GM19372 (cell line): ENCODE measurements around the gene S100A14.
A peak's percentile ranks its signal among the peaks of the same experiment; 100 is the strongest.

ENCODE experiments used
- ATAC-seq: cut with Tn5 transposase; IDR thresholded peaks from one replicate; pipeline ENCODE4 v1.9.1; 2021; ENCODE audit warnings: mild to moderate bottlenecking, low read depth, moderate library complexity; ENCODE audit not compliant: unreplicated experiment

The S100A14 gene

DNA sequence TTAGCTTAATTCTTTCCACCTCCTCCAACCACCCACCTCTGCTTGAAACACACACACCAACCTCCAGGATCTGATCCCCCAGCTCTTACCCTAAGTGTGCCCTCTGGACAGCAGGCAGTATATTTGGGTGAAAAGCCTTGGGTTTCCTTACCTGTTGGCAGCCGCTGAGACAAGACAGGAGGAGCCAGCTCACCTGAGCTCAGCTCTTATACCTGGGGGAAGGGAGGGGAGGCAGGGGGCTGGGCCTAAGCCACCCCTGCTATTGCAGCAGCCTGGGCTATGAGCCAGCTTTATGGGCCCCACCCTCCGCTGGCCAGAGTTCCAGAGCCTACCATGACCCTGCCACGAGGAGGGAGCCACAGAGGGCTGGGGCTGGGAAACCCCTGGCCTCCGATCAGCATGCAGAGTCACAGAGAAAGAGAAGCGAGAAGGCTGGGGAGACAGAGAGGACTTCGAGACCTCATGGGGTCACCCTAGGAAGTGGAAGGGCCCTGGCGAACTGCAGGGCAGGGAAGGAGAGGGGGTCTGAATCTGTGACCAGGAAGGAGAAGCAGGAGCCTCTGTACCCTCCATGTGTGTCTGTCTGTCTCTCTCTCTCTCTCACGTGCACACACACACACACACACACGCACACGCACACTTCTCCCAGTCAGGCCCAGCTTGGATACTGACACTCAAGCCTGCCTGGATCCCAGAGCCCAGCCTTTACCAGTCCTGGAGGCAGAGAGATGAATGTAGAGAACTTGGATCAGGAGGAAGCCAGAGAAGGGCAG lies at the start of gene S100A14:
Gene S100A14, minus strand, starts transcription at position 182 of the 773 bp plus-strand sequence. CDS start 467 bp downstream, outside the sequence.
- ATAC-seq, result no peak

DNA sequence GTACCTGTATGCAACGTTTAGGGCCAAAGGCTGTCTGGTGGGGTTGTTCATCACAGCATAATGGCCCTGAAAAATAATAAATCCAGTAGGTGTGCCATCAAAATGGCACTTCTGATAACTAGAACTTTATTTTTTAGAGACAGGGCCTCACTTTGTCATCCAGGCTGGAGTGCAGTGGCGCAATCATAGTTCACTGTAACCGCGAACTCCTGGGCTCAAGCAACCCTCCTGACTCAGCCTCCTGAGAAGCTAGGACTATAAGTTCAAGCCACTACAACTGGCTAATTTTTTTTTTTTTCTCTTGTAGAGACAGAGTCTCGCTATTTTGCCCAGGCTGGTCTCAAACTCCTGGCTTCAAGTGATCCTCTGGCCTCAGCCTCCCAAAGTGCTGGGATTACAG lies 47.1 kb upstream of the S100A14 start:
- no peak for ATAC-seq

- no peak for ATAC-seq
Measured at GRCh38 chr1:153662269-153662668, 46.1 kb upstream of the S100A14 start.

- no peak for ATAC-seq
Measured at GRCh38 chr1:153661111-153661708, 45.1 kb upstream of the S100A14 start.

- no peak for ATAC-seq
Measured at GRCh38 chr1:153659656-153660055, 43.5 kb upstream of the S100A14 start.

- no peak for ATAC-seq
Measured at GRCh38 chr1:153659175-153659534, 43.0 kb upstream of the S100A14 start.

- ATAC-seq, result peak; percentile 94
Measured at GRCh38 chr1:153658400-153659174, 42.5 kb upstream of the S100A14 start, which contains the start of gene SNAPIN. TSS of gene SNAPIN (plus strand) at chr1:153658703. CDS start at chr1:153658744, 41 bp downstream.

DNA sequence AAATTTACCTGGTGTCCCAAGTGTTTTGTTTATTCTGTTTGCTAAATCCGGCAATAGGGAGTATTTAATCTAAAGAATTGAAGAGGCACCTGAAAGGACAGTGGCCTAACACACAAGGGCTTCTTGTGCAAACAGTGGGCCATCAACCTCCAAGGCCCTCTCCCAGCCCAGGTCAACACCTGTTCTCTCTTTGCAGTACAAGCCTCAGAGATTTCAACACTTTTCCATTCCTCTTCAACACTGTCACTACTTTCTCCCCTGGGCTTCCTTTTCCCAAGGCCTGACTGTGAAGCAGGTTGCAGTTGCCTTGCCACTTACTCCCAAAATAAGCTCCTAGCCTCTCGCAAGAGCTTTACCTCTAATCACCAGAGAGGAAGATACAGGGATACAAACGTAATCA lies 39.2 kb upstream of the S100A14 start:
- ATAC-seq, result no peak

DNA sequence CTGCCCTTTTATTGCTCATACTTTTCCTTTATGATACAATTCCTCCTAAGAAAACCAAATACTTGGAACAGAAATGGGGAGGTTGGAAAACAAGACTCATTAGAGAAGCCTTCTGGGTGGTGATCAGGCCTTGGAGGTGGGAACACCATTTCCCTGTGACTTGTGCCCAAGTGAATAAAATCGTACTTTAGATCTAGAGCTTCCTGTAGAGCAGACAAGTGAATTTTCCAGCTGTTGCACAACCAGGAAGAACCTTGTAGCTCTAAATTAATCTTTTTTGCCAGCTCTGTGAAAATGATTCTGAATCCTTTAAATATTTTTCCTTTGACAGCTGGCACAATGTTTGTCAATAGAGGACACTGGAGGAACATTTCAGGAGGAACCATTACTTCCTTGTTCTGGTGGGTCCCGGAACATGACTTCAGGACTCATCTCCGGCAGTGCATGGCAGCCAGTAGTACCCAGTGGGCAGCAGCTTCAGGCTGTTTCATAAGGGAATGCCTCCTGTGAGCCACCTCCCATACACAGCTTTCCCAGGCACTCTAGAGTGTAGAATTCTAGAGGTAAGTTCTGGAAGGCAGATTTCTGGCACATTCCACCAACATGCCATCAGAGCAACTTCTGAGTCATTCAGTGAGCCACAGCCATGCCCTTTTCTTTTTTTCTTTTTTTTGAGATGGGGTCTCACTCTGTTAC lies 36.8 kb upstream of the S100A14 start:
- ATAC-seq, result no peak

- ATAC-seq, result no peak
Measured at GRCh38 chr1:153651771-153652170, 35.6 kb upstream of the S100A14 start.

GRCh38 chr1:153649863-153650235 lies 33.7 kb upstream of the S100A14 start:
- no peak for ATAC-seq

DNA sequence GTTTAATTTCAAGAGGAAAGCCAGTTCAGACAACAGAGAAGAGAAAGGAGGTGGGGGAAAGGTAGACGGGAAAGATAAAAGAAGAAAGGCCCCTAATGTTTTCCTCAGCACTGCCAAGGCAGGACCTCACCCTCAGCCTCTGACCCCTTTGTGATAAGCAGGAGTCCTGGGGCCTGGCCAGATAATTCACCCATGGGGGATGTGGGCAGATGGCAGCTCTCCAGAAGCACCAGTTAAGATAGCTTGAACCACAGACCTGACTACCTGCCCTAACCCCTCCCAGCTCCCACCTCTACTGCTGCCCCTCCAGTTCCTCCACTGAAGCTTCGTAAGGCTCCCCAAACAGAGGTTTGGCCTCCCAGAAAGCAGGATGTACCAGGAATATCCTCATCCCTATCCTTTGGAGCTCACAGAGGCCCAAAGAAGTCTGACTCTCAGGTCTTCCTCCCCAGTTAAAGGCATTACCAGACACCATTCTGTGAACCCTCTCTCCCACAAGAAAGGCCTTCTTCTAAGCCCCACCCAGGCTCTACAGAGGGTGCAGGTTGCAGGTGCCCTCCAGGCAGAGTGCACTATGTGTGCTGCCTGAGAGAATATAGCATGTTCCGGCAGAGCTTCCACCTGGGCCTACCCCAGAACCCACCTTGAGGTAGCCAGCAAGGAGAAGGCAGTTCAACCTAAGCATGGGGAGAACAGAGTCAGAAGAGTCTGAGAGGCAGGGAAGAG lies 33.2 kb upstream of the S100A14 start:
- no peak for ATAC-seq

GRCh38 chr1:153648000-153648643 lies 32.0 kb upstream of the S100A14 start:
- no peak for ATAC-seq

DNA sequence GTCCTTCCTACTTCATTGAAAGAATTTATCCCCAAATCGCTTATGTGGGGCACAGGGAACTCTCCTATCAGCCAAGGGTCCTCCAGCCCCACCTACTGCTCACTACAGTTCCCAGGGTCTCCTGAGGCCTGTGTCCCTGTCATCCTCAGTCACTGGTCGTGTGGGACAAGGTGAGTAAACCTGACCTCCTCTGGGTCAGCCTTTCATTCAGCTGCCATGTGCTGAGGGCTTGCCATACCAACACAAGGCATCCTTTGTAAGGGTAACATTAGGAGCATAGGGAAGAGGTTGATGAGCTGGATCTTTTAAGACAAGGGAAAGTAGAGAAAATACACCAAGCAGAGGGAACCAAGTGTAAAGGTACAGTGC lies 31.2 kb upstream of the S100A14 start:
- ATAC-seq, result no peak

DNA sequence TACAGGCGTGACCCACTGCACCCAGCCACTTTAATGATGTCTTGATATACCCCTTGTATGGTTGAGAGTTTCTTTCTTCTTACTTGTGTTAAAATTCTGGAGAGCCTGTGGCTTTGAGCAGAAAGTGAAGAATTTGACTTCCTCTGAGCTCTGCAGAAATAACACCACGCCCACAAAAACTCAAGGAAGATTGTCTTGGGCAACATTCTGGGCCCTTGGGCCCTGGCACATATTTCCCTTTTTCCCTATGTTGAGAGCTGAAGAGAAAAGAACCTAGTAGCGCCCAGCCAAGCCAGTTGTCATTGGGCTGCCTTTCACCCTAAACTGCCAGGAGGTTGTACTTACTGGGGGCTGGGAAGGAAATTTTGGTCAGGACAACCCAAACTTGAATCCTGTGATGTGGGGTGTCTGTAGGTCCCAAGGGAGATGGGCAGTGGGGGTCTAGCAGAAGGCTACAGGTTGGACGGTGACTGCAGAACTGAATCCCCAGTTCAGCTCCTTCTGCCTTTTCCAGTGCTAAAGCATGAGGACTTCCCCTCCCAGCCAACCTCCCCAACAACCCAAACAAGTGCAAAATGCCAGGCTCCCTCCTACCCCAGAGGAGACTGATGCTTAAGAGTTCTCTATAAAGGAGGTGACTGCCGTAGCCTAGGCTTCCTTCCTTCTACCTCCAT lies 30.7 kb upstream of the S100A14 start:
- ATAC-seq, result no peak

- ATAC-seq, result no peak
Measured at GRCh38 chr1:153643816-153644215, 27.7 kb upstream of the S100A14 start.

DNA sequence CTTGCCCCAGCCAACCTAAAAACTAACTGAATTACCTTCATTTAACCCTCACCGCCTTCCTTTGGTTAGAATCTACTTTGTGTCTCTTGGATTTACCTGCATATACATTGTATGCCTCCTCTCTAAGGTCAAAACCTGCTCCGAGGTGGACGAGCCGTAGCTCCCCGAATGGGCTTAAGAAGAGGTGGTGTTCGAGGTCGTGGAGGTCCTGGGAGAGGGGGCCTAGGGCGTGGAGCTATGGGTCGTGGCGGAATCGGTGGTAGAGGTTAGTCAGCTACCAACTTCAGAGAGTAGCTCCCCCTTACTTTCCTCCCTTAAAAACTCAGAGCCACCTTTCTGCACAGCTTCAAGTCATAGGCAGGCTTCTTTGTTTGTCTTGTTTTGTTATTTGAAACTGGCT lies 27.0 kb upstream of the S100A14 start:
- no peak for ATAC-seq

GRCh38 chr1:153642161-153642560 lies 26.0 kb upstream of the S100A14 start:
- no peak for ATAC-seq

GRCh38 chr1:153640861-153641260 lies 24.7 kb upstream of the S100A14 start:
- ATAC-seq, result no peak
